Adrenal gland (tissue), 12 donors: ENCODE data around the gene PLXNA2. TPM values are rescaled to one million over a fixed set of nuclear protein-coding genes. Genes with fewer than 3 reads are reported as not detected.

ENCODE experiments used
- DNase-seq, 7 donors: peaks; one replicate each; pipeline ENCODE4 v3.0.0-alpha.2; 2019 to 2020
- H3K27ac ChIP-seq, 5 donors: fragments of 200-600 bp; sonication (generic) in 4 of 5; 1 replicate in 3 of 5; 2 replicates in 2 of 5; pipeline versions ENCODE4 v1.5.1 to v1.8.0; 2016 to 2020; ENCODE audit warnings: mild to moderate bottlenecking in 1 of 5
- H3K27me3 ChIP-seq: fragments of 200-600 bp; 2 replicates; pipeline ENCODE4 v1.8.0; 2021
- H3K36me3 ChIP-seq, 2 donors: fragments of 200-600 bp; replicated peaks in 1 of 2; 1 replicate in 1 of 2; 2 replicates in 1 of 2; pipeline versions ENCODE4 v1.5.1 to v1.8.0; 2018 to 2022
- H3K4me1 ChIP-seq, 2 donors: fragments of 200-600 bp; replicated peaks in 1 of 2; 1 replicate in 1 of 2; 2 replicates in 1 of 2; pipeline versions ENCODE4 v1.5.1 to v1.8.0; 2018 to 2021
- H3K4me3 ChIP-seq, 4 donors: fragments of 200-600 bp; sonication (generic) in 3 of 4; one replicate each; pipeline ENCODE4 v1.5.1; 2016 to 2018
- H3K9me3 ChIP-seq, 3 donors: fragments of 200-600 bp; sonication (generic) in 1 of 3; replicated peaks in 1 of 3; 1 replicate in 2 of 3; 2 replicates in 1 of 3; pipeline versions ENCODE4 v1.5.1 to v1.8.0; 2016 to 2021
- POLR2A ChIP-seq, 2 donors: fragments of 450-650 bp; IDR thresholded peaks; one replicate each; pipeline ENCODE4 v1.6.1; 2017; ENCODE audit warnings: antibody characterized with exemption in 2 of 2, mild to moderate bottlenecking in 2 of 2, moderate library complexity in 1 of 2
- WGBS, 4 donors: extraction: QIAGEN DNeasy Blood & Tissue Kit in 2 of 4; methylation state at CpG; one replicate each; pipeline versions ENCODE4 v1.1.5 to v1.1.7; 2013 to 2017; 5-methylcytosine and 5-hydroxymethylcytosine counted together
- intact Hi-C, 2 donors: fragments of 100-400 bp; cut with DNase I; formaldehyde crosslinking; loops; one replicate each; pipeline versions ENCODE4 v1.14.1 to v1.15.0; 2022 to 2023
- polyA plus RNA-seq, 3 donors: library from polyadenylated mRNA; stranded (reverse); fragments of 200-250 nt in 2 of 3; fragments of 350-450 nt in 1 of 3; fragmentation: Illumina TruSeq in 1 of 3; extraction: RNeasy Lipid Tissue Mini Kit (QIAGEN cat#74804) in 1 of 3; gene quantifications; one replicate each; pipeline ENCODE4 v1.2.3, GENCODE V29; 2013 to 2014
- total RNA-seq, 9 donors: library from RNA; depleted of rRNA in 4 of 9; stranded (reverse); fragments of >200 nt in 4 of 9; fragments of 120-200 nt in 1 of 9; fragmentation: NEBNext Ultra II Directional in 1 of 9; extraction: Animal tissue kit (Norgen Biotek cat#: 25700) in 1 of 9; gene quantifications; one replicate each; pipeline versions ENCODE4 v1.1.0 to v1.2.4, GENCODE V29; 2013 to 2023
- TF ChIP-seq, protein P1 (sequence below), 6 experiments: fragments of 450-650 bp in 4 of 6; fragments of 200-600 bp in 2 of 6; sonication (generic) in 1 of 6; IDR thresholded peaks; 1 replicate in 5 of 6; 2 replicates in 1 of 6; pipeline versions ENCODE4 v1.5.1 to v1.8.0; 2016 to 2021; ENCODE audit warnings: antibody characterized with exemption in 6 of 6, mild to moderate bottlenecking in 2 of 6, moderate library complexity in 1 of 6
- donor health status: healthy with polysubstance abuse.
- donor health status: Bipolar disorder and iron deficiency.
- donor health status: DM: yes; HTN: yes; CAD: no.
- donor health status: DM: no; HTN: no; CAD: no.
- donor health status: DM: no; HTN: no; CAD: no.
- donor health status: DM: yes; HTN: yes; CAD: no.

PLXNA2 gene
- total and polyA plus RNA-seq, 12 donors, result 2.7 to 9.4 (median 4.5) TPM

DNA sequence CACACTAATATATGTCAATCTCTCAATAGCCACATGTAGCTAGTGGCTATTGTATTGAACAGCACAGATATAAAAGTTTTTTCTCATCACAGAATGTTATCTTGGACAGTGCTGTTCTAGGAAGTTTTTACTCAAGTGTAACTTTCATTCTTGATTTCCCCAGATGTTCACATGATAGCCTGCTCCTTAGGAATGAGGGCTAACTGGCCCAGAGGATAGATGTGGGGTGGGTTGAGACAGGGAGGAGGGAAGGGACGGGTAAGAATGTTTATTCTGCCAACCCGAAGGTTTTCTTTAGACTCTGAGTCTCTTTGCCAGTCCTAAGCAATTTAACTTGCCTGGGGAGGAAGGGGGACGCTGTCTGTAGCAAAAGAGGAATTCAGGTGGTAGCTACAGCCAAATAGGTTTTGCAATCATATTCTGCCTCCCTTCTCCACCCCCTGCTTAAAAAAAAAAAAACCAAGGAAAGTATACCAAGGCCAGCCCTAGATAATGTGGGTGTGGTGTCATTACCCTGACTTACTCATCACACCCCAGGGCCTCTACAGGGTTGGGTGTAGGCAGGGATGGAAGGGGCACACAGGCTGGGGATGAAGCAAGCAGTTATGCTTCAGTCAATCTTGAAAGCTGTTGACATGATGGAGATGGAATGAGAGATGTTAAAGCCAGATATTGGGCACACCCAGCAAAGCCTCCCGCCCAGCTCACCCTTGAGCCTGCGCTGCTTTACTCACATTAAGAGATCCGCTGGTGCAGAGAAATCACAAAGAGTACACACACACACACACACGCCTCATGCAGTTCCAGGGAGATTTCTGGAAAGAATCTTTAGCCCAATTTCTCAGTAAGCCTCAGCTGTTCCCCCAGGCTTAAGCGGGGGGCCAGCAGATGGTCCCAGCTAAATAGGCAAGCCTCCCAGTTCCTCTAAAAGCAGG is 59.9 kb downstream of the PLXNA2 start:
- DNase-seq, result peak in 4 of 7 donors; percentile 35 to 63 (median 60)
- peak overlapping the region in 1 of 5 donors; percentile 34 for H3K27ac ChIP-seq
- no peaks in the 10 kb centered on the region for H3K36me3 ChIP-seq
- H3K4me1 ChIP-seq, result peaks cover 0 to 19% of the 10 kb centered on the region in 2 donors
- H3K9me3 ChIP-seq, result no peaks in the 10 kb centered on the region
- H3K4me3 ChIP-seq, result no peak overlapping the region
- no peaks in the 10 kb centered on the region for H3K27me3 ChIP-seq
- intact Hi-C loops, result no loop called here
- TF ChIP-seq POLR2A (IDR thresholded peaks at IDR 0.05), result no peak
- TF ChIP-seq, protein P1, sequence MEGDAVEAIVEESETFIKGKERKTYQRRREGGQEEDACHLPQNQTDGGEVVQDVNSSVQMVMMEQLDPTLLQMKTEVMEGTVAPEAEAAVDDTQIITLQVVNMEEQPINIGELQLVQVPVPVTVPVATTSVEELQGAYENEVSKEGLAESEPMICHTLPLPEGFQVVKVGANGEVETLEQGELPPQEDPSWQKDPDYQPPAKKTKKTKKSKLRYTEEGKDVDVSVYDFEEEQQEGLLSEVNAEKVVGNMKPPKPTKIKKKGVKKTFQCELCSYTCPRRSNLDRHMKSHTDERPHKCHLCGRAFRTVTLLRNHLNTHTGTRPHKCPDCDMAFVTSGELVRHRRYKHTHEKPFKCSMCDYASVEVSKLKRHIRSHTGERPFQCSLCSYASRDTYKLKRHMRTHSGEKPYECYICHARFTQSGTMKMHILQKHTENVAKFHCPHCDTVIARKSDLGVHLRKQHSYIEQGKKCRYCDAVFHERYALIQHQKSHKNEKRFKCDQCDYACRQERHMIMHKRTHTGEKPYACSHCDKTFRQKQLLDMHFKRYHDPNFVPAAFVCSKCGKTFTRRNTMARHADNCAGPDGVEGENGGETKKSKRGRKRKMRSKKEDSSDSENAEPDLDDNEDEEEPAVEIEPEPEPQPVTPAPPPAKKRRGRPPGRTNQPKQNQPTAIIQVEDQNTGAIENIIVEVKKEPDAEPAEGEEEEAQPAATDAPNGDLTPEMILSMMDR (IDR thresholded peaks at IDR 0.05), result no peak
- 71 to 85% (median 74%) methylated on average over 8 of the region's 8 CpGs for WGBS, 4 donors

GRCh38 chr1:208182880-208183645 is 61.1 kb downstream of the PLXNA2 start:
- Histone ChIP-seq H3K4me3 (no peak overlapping the region), H3K36me3 (no peaks in the 10 kb centered on the region), H3K27me3 (no peaks in the 10 kb centered on the region), H3K4me1 (peaks cover 0 to 19% of the 10 kb centered on the region in 2 donors), H3K9me3 (no peaks in the 10 kb centered on the region), H3K27ac (no peak overlapping the region)
- no peak for DNase-seq
- 80 to 86% (median 83%) methylated on average over 10 of the region's 10 CpGs for WGBS, 4 donors
- TF ChIP-seq POLR2A (IDR thresholded peaks at IDR 0.05), result no peak
- TF ChIP-seq, protein P1 (IDR thresholded peaks at IDR 0.05), result no peak
- intact Hi-C loops, result no loop called here

- H3K9me3 ChIP-seq, result no peaks in the 10 kb centered on the region
- H3K4me3 ChIP-seq, result no peak overlapping the region
- H3K4me1 ChIP-seq, result peaks cover 0 to 19% of the 10 kb centered on the region in 2 donors
- no peaks in the 10 kb centered on the region for H3K27me3 ChIP-seq
- DNase-seq, result no peak
- H3K36me3 ChIP-seq, result no peaks in the 10 kb centered on the region
- H3K27ac ChIP-seq, result peak overlapping the region in 1 of 5 donors; percentile 45
- no peak for TF ChIP-seq POLR2A (IDR thresholded peaks at IDR 0.05)
- TF ChIP-seq, protein P1 (IDR thresholded peaks at IDR 0.05), result no peak
- intact Hi-C loops, result no loop called here
- 63 to 78% (median 75%) methylated on average over 4 of the region's 4 CpGs for WGBS, 4 donors
Measured at GRCh38 chr1:208181364-208181763, 62.8 kb downstream of the PLXNA2 start.

DNA sequence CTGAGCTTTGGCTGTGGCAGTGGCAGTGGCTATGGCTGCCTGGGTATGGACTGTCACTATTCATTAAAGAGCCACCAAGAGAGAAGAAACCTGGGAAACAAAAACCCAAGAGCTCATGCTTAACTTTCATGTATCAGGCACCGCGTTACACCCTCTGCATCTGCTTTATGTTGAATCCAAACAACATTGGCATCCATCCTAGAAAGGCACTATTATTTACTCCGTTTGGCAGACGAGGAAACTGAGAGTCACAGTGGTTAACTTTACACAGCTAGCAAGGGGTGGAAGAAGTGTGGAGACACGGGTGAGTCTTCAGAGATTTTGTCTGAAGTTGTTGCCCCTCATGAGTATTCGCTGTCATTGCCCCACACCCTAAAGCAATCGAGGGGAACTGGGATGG is 63.8 kb downstream of the PLXNA2 start:
- intact Hi-C loops, result no loop called here

More for the DNA sequence above, 63.8 kb downstream of the PLXNA2 start:
- H3K9me3 ChIP-seq, result no peaks in the 10 kb centered on the region
- H3K27ac ChIP-seq, result no peak overlapping the region
- H3K36me3 ChIP-seq, result no peaks in the 10 kb centered on the region
- H3K27me3 ChIP-seq, result no peaks in the 10 kb centered on the region
- 79 to 88% (median 82%) methylated on average over 7 of the region's 7 CpGs for WGBS, 4 donors
- TF ChIP-seq POLR2A (IDR thresholded peaks at IDR 0.05), result no peak
- TF ChIP-seq, protein P1 (IDR thresholded peaks at IDR 0.05), result no peak
- H3K4me3 ChIP-seq, result no peak overlapping the region
- H3K4me1 ChIP-seq, result peaks cover 0 to 19% of the 10 kb centered on the region in 2 donors
- no peak for DNase-seq
